KOPT-K1 (cell line): ENCODE results near the gene DNAJB1.

Source experiments
- H3K27ac ChIP-seq: fragments of 200-600 bp; sonication (generic); 2 replicates; pipeline ENCODE4 v1.5.1; 2016; ENCODE audit warnings: antibody characterized with exemption, mild to moderate bottlenecking, low read depth, low read length; ENCODE audit not compliant: poor library complexity, severe bottlenecking
- H3K36me3 ChIP-seq: fragments of 200-600 bp; sonication (generic); 2 replicates; pipeline ENCODE4 v1.5.1; 2017; ENCODE audit warnings: antibody characterized with exemption, mild to moderate bottlenecking, low read length, moderate library complexity; ENCODE audit not compliant: insufficient read depth
- H3K9me3 ChIP-seq: fragments of 200-600 bp; sonication (generic); 2 replicates; pipeline ENCODE4 v1.5.1; 2017; ENCODE audit warnings: antibody characterized with exemption, low read length, mild to moderate bottlenecking; ENCODE audit not compliant: insufficient read depth, poor library complexity, severe bottlenecking

DNAJB1 gene

DNA sequence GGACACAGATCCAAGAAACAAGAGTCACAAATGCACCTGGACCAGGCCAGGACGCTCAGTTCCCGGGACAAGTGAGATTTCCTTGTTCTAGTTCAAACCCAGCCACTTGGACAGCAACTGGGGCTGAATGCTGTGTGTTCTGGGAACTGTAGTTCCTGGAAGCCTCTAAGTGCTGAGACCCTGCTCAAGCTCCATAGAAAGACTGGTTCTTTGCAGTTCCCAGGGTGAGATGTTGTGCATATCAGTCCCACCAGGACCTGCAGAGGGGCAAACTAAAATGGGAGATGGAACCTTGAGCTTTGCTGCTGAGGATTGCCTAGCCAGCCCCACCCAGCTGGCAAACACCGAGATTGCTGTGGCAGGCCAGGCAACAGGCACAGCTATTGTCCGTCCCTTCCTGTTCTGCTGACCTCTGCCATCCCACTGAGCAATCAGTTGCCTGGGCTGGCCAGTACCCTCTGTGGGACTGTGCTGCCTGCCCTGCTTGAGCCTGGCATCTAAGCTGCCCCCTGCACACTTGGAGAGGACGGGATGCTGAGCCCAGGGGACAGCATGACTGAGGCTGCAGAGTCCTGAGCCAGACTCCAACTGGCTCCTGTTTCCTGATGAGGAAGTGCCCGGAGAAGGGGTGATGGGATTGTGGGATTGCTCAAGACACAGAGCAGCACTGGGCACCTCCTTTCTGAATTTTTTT is 20.8 kb downstream of the DNAJB1 start:
- Histone ChIP-seq H3K9me3 (no peaks in the 10 kb centered on the region), H3K27ac (no peak overlapping the region), H3K36me3 (no peaks in the 10 kb centered on the region)

DNA sequence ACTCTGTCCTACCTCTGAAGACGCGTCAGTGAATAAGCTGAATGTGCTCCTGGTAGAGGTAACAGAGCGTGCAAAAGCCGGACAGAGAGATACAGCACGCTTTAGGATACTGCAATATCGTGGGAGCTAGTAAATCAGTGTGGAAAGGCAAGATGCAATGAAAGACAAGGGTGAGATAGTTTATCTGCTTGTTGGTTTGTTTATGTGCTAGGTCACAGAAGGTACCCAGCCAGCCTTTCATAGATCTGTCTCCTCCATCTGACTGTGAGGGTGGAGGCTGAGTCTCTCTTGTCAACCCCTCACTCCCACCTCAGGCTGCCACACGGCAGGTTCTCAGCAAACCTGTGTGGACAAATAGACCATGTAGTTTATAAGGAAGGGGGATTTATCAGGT is 21.4 kb downstream of the DNAJB1 start:
- peak overlapping the region; percentile 69 for H3K27ac ChIP-seq
- no peaks in the 10 kb centered on the region for H3K9me3 ChIP-seq
- H3K36me3 ChIP-seq: no peaks in the 10 kb centered on the region

DNA sequence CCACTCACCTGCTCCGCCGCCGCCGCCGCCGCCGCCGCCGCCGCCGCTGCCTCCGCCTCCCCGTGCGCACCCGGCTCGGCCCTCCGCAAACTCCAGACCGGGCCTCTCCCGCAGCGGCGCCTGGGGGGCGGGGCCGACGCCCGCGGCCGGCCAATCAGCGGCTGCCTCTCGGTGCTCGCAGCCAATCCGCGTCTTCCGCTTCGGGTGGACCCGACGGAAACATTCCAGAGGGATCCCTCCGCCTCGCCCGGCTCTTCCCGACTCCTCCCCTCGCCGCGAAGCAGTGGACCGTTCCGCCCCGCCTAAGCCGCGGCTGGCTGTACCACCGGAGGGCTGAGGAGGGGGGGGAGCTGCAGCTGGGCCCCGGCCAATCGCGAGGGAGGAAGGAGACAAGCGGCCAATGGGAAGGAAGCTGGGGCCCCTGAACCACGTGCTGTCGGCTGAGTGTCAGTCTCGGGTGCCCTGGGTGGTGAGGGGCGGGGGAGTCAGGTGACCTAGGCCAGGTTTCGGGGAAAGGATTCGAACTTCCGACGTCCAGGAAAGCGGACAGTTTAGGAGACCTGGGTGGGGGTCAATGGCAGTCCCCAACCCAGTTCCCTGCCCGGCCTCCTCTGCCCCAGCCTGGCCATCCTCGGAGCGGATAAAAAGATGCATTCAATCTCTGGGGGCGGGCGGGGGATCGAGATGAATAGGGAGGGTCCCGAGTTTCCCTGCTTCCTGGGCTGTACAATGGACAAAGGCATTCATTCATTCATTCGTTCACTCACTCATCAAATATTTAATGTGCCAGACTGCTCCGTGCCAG is 22.0 kb downstream of the DNAJB1 start, which contains the start of gene GIPC1:
TSS of gene GIPC1 (minus strand) at position 99 of the 805 bp plus-strand sequence. CDS start 13,151 bp downstream, outside the sequence.
- no peaks in the 10 kb centered on the region for H3K36me3 ChIP-seq
- no peaks in the 10 kb centered on the region for H3K9me3 ChIP-seq
- peak within 1 kb of the TSS; percentile 69 for H3K27ac ChIP-seq

DNA sequence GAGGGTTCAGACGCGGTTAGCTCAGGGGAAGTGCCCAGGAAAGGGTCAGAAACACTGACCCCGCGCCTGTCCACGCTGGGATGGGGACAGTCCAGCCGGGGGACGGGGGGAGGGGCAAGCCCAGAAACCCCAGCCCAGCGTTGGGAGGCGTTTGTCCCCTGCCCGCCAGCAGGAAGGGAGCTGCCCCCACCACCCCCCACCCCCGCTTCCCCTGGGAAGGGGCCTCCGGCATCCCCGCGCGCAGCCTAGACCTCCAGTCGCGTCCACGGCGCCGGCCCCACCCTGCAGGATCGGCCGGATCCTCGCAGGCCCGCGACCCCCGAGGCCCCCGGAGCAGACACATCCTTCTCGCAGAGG is 22.5 kb downstream of the DNAJB1 start:
- Histone ChIP-seq H3K9me3 (no peaks in the 10 kb centered on the region), H3K27ac (peak overlapping the region; percentile 69), H3K36me3 (no peaks in the 10 kb centered on the region)

DNA sequence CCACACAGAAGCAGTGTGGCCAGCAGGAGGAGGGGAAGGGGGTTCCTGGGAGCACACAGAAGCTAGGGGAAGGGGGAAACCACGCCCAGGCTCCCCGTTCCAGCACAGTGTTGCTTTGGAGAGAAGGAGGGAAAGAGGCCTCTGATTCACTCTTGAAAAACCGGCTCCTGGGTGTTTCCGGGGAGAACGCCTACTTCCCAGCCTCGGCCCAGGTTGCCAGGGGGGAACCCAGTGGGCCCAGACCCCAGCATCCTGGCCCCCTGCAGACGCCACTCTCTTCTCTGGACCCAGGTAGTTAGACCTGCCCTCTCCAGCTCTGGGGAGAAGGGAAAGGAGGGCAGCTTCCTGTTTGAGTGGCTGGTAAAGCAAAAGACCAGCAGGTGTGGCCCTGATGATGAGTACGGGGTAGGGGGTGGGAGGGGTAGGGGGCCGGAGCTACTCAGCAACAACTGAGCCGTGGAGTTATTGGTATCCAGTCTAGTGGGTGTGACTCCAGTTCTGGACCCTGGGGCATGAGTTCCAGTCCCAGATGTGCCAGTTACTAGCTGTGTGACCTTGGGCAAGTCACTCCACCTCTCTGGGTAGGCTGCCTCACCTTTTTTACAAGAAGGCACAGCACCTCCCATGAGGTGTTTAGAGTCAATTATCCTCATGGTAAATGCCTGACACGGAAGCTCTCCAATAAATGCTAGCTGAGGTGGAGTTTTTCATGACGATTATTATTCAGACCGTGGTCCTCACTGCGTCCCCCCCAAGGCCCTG is 23.1 kb downstream of the DNAJB1 start:
- no peaks in the 10 kb centered on the region for H3K36me3 ChIP-seq

DNA sequence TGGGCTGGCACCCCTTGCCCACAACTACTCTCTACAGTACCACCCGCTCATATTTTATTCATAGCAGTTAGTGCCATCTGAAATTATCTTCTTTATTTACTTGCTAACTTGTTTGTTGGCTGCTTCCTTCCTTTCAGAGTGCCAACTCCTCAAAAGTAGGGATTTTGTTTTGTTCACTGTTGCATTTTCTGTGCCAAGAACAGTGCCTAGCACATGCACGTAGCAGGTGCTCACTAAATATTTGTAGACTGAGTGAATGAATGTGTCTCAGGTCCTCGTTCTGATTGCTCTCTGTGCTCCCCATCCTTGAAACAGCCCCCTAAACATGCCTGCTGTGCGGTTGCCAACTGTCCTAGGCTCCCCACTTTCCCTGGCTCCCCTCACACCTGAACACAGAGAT is 23.8 kb downstream of the DNAJB1 start:
- H3K36me3 ChIP-seq: no peaks in the 10 kb centered on the region; the same call in 1 of the 2 replicates
- no peak overlapping the region for H3K27ac ChIP-seq
- H3K9me3 ChIP-seq: no peaks in the 10 kb centered on the region

More for the DNA sequence above, 23.1 kb downstream of the DNAJB1 start:
- H3K27ac ChIP-seq: peak overlapping the region; percentile 69
- no peaks in the 10 kb centered on the region for H3K9me3 ChIP-seq

DNA sequence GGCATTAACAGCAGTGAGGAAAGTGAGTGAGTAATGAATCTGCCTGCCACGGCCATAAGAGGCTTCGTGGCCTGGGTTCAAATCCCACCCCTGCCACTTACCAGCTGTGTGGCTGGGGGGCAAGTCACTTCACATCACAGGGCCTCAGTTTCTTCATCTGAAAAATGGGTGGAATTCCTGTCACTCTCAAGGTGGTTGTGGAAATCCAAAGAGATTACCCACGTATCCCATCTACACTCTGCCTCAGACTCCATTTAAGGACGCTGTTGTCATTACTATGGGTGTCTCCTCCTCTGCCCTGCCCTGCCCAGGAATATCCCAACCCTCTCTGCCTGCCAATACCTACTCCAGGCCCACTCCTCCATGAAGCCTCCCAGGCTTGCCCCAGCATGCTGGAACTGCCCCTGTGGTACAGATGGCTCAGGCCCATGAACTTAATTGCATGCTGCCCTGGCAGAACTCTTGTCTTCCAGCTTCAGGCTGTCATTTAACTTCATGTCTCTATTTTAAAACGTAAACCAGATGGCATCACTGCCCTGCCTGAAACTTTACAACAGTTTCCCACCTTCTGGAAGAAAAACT is 25.4 kb downstream of the DNAJB1 start:
- Histone ChIP-seq H3K9me3 (no peaks in the 10 kb centered on the region), H3K36me3 (peaks cover 4% of the 10 kb centered on the region; the same call in 1 of the 2 replicates), H3K27ac (no peak overlapping the region)

DNA sequence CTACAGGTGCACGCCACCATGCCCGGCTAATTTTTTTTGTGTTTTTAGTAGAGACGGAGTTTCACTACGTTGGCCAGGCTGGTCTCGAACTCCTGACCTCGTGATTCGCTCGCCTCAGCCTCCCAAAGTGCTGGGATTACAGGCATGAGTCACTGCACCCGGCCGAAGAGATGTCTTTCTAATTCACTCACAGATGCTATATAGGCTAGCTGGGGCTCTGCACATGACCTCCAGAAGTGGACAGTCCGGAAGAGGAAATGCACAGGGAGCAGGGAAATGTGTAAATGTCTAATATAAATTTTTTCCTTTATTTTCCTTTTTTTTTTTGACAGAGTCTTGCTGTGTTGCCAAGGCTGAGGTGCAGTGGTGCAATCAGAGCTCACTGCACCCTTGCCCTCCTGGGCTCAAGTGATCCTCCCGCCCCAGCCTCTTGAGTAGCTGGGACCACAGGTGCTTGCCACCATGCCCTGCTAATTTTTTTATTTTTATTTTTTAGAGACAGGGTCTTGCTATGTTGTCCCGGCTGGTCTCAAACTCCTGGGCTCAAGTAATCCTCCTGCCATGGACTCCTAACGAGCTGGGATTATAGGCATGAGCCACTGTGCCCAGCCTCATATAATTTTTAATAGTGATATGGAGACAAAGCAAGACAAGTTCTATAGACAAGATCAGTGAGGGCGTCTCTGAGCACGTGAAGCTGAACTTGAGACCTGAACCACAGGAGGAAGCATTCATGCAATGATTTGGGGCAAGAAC is 30.6 kb downstream of the DNAJB1 start:
- H3K9me3 ChIP-seq: no peaks in the 10 kb centered on the region
- no peak overlapping the region for H3K27ac ChIP-seq
- peaks cover 4% of the 10 kb centered on the region; the same call in 1 of the 2 replicates for H3K36me3 ChIP-seq

DNA sequence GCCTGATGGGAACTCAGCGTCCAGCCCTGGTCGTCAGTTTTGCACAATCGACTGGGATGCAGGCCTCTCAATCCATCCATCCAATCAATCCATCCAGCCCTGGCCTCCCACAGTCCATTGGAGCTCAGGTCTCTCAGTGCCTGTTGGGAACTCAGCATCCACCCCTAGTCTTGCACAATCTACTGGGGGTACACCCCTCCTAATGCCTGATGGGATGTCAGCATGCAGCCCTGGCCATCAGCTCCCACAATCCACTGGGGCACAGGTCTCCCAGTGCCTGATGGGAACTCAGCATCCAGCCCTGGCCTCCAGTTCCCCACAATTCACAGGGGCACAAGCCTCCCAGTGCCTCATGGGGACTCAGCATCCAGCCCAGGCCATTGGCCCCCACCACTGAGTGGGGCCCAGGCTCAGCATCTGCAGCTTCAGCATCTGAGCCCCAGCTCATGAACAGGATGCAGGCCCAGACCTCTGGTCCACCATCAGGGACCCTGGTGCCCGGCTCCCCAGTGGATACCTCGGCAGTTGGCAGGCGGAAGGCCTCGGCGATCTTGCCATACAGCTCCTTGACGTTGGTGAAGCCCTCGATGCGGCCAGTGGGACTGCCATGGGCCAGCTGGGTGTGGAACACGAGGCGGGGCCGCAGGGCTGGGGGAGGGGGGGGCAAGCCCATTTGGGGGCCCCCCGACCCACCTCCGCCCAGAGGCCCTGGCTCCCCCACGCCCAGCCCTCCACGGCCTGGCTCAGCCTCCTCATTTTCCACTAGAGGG is 35.8 kb downstream of the DNAJB1 start:
- no peaks in the 10 kb centered on the region for H3K9me3 ChIP-seq
- no peak overlapping the region for H3K27ac ChIP-seq
- peaks cover 4% of the 10 kb centered on the region; the same call in 1 of the 2 replicates for H3K36me3 ChIP-seq

DNA sequence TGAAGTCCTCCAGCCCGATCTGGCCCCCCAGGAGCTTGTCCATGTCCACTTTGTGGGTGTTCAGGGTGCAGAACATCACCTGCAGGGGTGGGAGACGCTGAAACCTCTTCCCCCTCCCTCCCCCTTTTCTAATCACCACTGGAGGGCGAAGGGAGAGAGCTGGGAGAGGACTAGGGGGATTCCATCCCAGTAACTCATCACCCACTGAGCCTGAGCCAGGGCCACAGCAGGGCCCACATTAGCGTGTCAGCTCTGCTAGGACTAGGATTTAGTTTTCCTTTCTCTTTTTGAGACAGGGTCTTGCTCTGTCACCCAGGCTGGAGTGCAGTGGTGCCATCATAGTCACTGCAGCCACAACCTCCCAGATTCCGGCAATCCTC is 37.5 kb downstream of the DNAJB1 start:
- Histone ChIP-seq H3K9me3 (no peaks in the 10 kb centered on the region), H3K36me3 (peaks cover 4% of the 10 kb centered on the region; the same call in 1 of the 2 replicates), H3K27ac (no peak overlapping the region)

DNA sequence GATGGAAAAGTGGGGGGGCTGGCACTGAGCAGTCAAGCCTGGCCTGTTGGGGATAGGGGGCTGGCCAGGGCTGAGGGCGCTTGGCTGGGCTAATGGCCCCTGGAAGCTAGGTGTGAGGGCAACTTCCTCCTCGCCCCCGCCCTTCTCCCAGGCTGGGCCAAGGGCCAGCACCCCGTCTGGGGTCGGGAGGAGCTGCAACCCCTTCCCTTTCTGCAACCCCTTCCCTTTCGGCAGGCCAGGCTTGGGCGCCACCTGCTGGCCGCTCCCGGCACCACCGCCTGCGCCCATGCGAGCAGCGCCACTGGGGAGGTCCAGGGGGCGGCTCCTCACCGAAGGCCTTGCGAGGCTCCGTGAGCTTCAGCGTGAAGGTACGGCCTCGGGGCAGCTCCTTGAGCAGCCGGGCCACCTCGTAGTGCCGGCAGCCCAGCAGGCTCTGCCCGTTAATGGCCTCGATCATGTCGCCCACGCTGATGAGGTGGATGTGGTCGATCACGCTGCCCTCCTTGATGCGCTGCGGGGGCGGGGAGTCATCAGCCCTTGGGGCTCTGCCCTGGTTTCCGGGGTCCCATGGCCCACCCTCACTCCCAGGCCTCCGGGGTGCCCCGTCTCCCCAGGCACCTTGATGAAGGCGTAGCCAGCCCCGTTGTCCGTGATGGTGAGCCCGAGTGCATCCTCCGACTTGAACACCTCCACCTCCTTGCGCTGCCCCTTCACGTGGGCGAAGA is 38.1 kb downstream of the DNAJB1 start:
- Histone ChIP-seq H3K9me3 (no peaks in the 10 kb centered on the region), H3K36me3 (peaks cover 4% of the 10 kb centered on the region; the same call in 1 of the 2 replicates), H3K27ac (no peak overlapping the region)

DNA sequence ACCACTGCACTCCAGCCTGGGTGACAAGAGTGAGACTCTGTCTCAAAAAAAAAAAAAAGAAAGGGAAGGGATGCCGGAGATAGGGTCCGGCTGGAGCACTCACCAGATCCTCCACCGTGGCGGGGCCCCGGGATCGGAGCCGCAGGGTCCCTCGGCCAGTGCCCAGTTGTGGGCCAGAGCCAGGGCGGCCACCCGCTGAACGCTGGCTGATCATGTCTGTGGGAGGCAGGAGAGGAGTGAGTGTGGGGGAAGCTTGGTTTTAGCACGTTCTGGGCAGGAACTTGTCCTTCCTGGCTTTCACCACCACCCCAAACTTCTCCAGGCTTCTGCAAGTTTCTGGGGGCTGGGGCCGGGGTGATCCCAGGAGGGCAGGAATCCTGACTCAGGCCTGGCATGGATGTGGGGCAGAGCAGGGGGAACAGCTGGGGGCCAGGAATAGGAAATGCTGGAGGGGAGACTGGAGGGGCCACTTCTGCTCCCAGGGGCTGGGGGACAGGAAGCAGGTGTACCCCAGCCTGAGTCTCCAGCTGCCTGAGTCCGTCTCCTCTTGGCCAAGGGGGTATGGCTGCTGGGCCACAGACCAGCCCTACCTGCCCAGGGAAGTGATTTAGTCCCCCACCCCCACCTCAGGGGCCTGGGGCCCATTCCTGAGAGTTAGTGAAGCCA is 38.8 kb downstream of the DNAJB1 start:
- Histone ChIP-seq H3K27ac (no peak overlapping the region), H3K9me3 (no peaks in the 10 kb centered on the region), H3K36me3 (peaks cover 4% of the 10 kb centered on the region; the same call in 1 of the 2 replicates)

DNA sequence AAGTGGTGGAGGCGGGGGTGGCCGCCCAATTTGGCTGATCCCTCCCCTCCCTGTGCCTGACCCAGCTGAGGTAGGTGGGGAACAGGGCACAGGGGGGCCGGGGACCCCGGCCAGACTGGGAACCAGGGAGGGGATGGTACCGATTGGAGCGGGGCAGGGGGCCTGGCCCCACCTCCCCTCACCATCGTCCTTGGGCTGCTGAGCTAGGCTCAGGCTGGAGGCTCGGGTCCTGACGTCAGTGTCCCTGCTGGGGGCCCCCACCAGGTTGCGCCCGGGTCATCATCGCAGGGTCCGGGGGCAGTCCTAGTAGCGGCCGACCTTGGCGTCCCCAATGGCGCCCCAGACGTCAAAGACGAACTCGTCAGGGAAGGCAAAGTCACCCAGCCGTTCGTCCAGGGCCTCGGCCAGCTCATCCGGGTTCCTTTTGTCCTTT is 40.1 kb downstream of the DNAJB1 start:
- Histone ChIP-seq H3K27ac (no peak overlapping the region), H3K36me3 (peaks cover 4% of the 10 kb centered on the region; the same call in 1 of the 2 replicates), H3K9me3 (no peaks in the 10 kb centered on the region)
